ENCODE results near the gene CIDEB.

DNA sequence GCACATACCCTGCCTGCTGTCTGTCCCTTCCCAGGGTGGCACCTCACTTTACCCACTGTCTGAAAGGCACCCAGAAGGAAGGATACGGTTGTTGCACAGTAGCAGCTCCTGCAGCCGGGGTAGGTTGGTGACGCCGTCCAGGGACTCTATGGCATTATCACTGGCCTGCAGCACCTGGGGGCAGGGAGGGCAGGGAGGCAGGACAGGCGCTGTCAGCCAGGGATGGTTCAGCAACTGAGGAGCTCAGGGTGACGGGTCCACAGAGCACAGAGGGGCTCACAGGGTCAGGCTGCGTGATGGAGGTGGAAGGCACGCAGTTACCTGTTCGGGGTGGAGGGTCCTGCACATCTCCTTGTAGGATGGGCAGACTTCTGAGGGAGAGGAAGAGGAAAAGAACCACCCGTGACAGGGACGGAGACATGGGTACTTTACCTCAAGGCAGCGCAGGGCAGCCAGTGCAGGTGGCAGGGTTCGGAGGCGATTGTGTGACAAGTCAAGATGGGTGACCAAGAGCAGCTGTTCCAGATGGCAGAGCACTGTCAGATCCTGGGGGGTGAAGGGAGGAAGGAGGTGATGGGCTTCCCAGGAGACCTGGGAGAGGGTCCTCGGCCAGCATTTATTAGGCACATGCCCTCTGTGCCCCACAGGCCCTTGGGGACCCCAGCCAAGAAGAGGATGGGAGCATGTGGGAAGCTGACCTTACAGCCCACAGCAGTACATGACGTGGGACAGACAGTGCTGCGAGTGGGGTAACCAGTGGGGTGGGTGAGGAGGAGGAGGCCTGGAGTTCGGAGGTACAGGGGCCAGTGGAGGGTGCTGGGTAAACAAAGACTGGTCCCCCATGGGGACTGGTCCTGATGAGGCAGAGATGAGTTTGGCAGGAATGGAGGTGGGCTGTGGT is 41.2 kb downstream of the CIDEB start:
- TF ChIP-seq CTCF (IDR thresholded peaks at IDR 0.05; ENCODE audit: low read length) (no peak), EZH2 (optimal IDR thresholded peaks at IDR 0.05; ENCODE audit: low read depth, low read length) (no peak), EZH2phosphoT487 (IDR thresholded peaks at IDR 0.05; ENCODE audit: low read length) (no peak)

All from MM.1S (cell line).